ENCODE measurements around the gene DOP1A. TPM values are rescaled to one million over a fixed set of nuclear protein-coding genes. Genes with fewer than 3 reads are reported as not detected.

The DOP1A gene
- total RNA-seq, 1 donor from 2014 or later = 36.9 TPM

- H3K4me1 Mint-ChIP-seq = no peaks in the 10 kb centered on the region
- H3K36me3 Mint-ChIP-seq = peaks cover 38% of the 10 kb centered on the region
- peaks cover 4% of the 10 kb centered on the region for H3K27me3 Mint-ChIP-seq (ENCODE audit: low read depth)
- H3K9me3 Mint-ChIP-seq = no peaks in the 10 kb centered on the region
- no peak for TF ChIP-seq CTCF (IDR thresholded peaks at IDR 0.05; ENCODE audit: unreplicated experiment)
- no peak overlapping the region for H3K27ac Mint-ChIP-seq
- no peak for DNase-seq (ENCODE audit: low spot score in 2 of 2, unreplicated experiment in 2 of 2)
- H3K4me3 Mint-ChIP-seq = no peak overlapping the region
Observed at GRCh38 chr6:83124553-83124952, 57.1 kb downstream of the DOP1A start.

GRCh38 chr6:83125425-83125824 is 58.0 kb downstream of the DOP1A start:
- no peak for TF ChIP-seq CTCF (IDR thresholded peaks at IDR 0.05; ENCODE audit: unreplicated experiment)
- no peak overlapping the region for H3K27ac Mint-ChIP-seq
- no peaks in the 10 kb centered on the region for H3K9me3 Mint-ChIP-seq
- DNase-seq (ENCODE audit: low spot score in 2 of 2, unreplicated experiment in 2 of 2) = no peak
- H3K36me3 Mint-ChIP-seq = peaks cover 39% of the 10 kb centered on the region
- H3K27me3 Mint-ChIP-seq (ENCODE audit: low read depth) = peaks cover 4% of the 10 kb centered on the region
- H3K4me3 Mint-ChIP-seq = no peak overlapping the region
- no peaks in the 10 kb centered on the region for H3K4me1 Mint-ChIP-seq

- no peak for TF ChIP-seq CTCF (IDR thresholded peaks at IDR 0.05; ENCODE audit: unreplicated experiment)
- peaks cover 4% of the 10 kb centered on the region for H3K27me3 Mint-ChIP-seq (ENCODE audit: low read depth)
- H3K36me3 Mint-ChIP-seq = peaks cover 43% of the 10 kb centered on the region
Observed at GRCh38 chr6:83126223-83126622, 58.8 kb downstream of the DOP1A start.

GRCh38 chr6:83126807-83127206 is 59.3 kb downstream of the DOP1A start:
- peaks cover 4% of the 10 kb centered on the region for H3K27me3 Mint-ChIP-seq (ENCODE audit: low read depth)
- no peaks in the 10 kb centered on the region for H3K9me3 Mint-ChIP-seq
- no peak for DNase-seq (ENCODE audit: low spot score in 2 of 2, unreplicated experiment in 2 of 2)
- TF ChIP-seq CTCF (IDR thresholded peaks at IDR 0.05; ENCODE audit: unreplicated experiment) = no peak
- H3K4me1 Mint-ChIP-seq = no peaks in the 10 kb centered on the region
- no peak overlapping the region for H3K27ac Mint-ChIP-seq
- H3K36me3 Mint-ChIP-seq = peaks cover 43% of the 10 kb centered on the region
- H3K4me3 Mint-ChIP-seq = no peak overlapping the region

More at GRCh38 chr6:83126223-83126622, 58.8 kb downstream of the DOP1A start:
- no peak for DNase-seq (ENCODE audit: low spot score in 2 of 2, unreplicated experiment in 2 of 2)
- no peaks in the 10 kb centered on the region for H3K9me3 Mint-ChIP-seq
- H3K4me1 Mint-ChIP-seq = no peaks in the 10 kb centered on the region
- H3K4me3 Mint-ChIP-seq = no peak overlapping the region
- H3K27ac Mint-ChIP-seq = no peak overlapping the region

- Mint-ChIP-seq H3K9me3 (no peaks in the 10 kb centered on the region), H3K4me3 (no peak overlapping the region), H3K36me3 (peaks cover 43% of the 10 kb centered on the region), H3K27ac (no peak overlapping the region), H3K4me1 (no peaks in the 10 kb centered on the region), H3K27me3 (ENCODE audit: low read depth) (peaks cover 4% of the 10 kb centered on the region)
- TF ChIP-seq CTCF (IDR thresholded peaks at IDR 0.05; ENCODE audit: unreplicated experiment) = no peak
- no peak for DNase-seq (ENCODE audit: low spot score in 2 of 2, unreplicated experiment in 2 of 2)
Observed at GRCh38 chr6:83127258-83127657, 59.8 kb downstream of the DOP1A start.

GRCh38 chr6:83127976-83128375 is 60.5 kb downstream of the DOP1A start:
- H3K4me3 Mint-ChIP-seq = no peak overlapping the region
- no peak for DNase-seq (ENCODE audit: low spot score in 2 of 2, unreplicated experiment in 2 of 2)
- peaks cover 45% of the 10 kb centered on the region for H3K36me3 Mint-ChIP-seq
- peaks cover 4% of the 10 kb centered on the region for H3K27me3 Mint-ChIP-seq (ENCODE audit: low read depth)
- H3K9me3 Mint-ChIP-seq = no peaks in the 10 kb centered on the region
- H3K4me1 Mint-ChIP-seq = no peaks in the 10 kb centered on the region
- no peak overlapping the region for H3K27ac Mint-ChIP-seq
- no peak for TF ChIP-seq CTCF (IDR thresholded peaks at IDR 0.05; ENCODE audit: unreplicated experiment)

All from mesothelial cell of epicardium (in vitro differentiated cells).